Fibroblast of lung (primary cell): ENCODE results near the gene TLR6.

Experiments
- CTCF ChIP-seq, 2 donors: IDR thresholded peaks in 1 of 2; conservative IDR thresholded peaks in 1 of 2; 1 replicate in 1 of 2; 2 replicates in 1 of 2; pipeline ENCODE4 v1.5.1; 2011 to 2012; ENCODE audit warnings: low read length in 2 of 2, control low read depth in 1 of 2, inconsistent platforms in 1 of 2, low read depth in 1 of 2, mild to moderate bottlenecking in 1 of 2
- EZH2 ChIP-seq: IDR thresholded peaks from 2 replicates; pipeline ENCODE4 v1.5.1; 2012; ENCODE audit warnings: low read length, control low read depth, mild to moderate bottlenecking; ENCODE audit errors: missing control alignments

- TF ChIP-seq CTCF (conservative IDR thresholded peaks at IDR 0.05 in 1 of 2, IDR thresholded peaks at IDR 0.05 in 1 of 2; ENCODE audit: low read depth in 1 of 2, low read length in 2 of 2) (no peak), EZH2 (no peak)
These were observed 16.0 kb upstream of the TLR6 start for GRCh38 chr4:38872620-38873019.
